Neural crest cell (in vitro differentiated cells): ENCODE results near the gene RET. TPM values are rescaled to one million over a fixed set of nuclear protein-coding genes. Genes with fewer than 3 reads are reported as not detected.

Experiments used
- DNase-seq: peaks from one replicate; pipeline ENCODE4 v3.0.0; 2021; ENCODE audit warnings: low read depth, mixed read lengths, low spot score
- H3K27ac Mint-ChIP-seq: one replicate; pipeline ENCODE4 v1.8.0; 2021; ENCODE audit warnings: mild to moderate bottlenecking, mixed read lengths; ENCODE audit not compliant: unreplicated experiment
- H3K27me3 Mint-ChIP-seq: 2 replicates; pipeline ENCODE4 v1.8.0; 2021; ENCODE audit warnings: low read depth, mild to moderate bottlenecking, mixed read lengths
- H3K36me3 Mint-ChIP-seq: 2 replicates; pipeline ENCODE4 v1.8.0; 2021; ENCODE audit warnings: low read depth, mild to moderate bottlenecking, mixed read lengths
- H3K4me1 Mint-ChIP-seq: 2 replicates; pipeline ENCODE4 v1.8.0; 2021; ENCODE audit warnings: mixed read lengths
- H3K4me3 Mint-ChIP-seq: one replicate; pipeline ENCODE4 v1.8.0; 2021; ENCODE audit warnings: mild to moderate bottlenecking, mixed read lengths
- H3K9me3 Mint-ChIP-seq: 2 replicates; pipeline ENCODE4 v1.8.0; 2021; ENCODE audit warnings: mixed read lengths
- CTCF ChIP-seq: fragments of 200-600 bp; sonication (generic); conservative IDR thresholded peaks from 2 replicates; pipeline ENCODE4 v1.5.0; 2021; ENCODE audit warnings: antibody characterized with exemption, mild to moderate bottlenecking
- total RNA-seq: library from RNA; stranded (reverse); gene quantifications from 2 replicates; pipeline ENCODE4 v1.2.1, GENCODE V29; 2021

RET gene
- total RNA-seq, 1 donor from 2014 or later: 1.6 TPM

GRCh38 chr10:43174969-43175368 is 98.1 kb downstream of the RET start:
- TF ChIP-seq CTCF: no peak
- no peak for DNase-seq
- Mint-ChIP-seq H3K27ac (no peak overlapping the region), H3K4me1 (peaks cover 3% of the 10 kb centered on the region), H3K4me3 (no peak overlapping the region), H3K9me3 (peaks cover 3% of the 10 kb centered on the region), H3K27me3 (no peaks in the 10 kb centered on the region), H3K36me3 (peaks cover 28% of the 10 kb centered on the region)

- peaks cover 3% of the 10 kb centered on the region for H3K9me3 Mint-ChIP-seq
- no peak overlapping the region for H3K27ac Mint-ChIP-seq
- H3K4me3 Mint-ChIP-seq: no peak overlapping the region
- no peaks in the 10 kb centered on the region for H3K27me3 Mint-ChIP-seq
- DNase-seq: no peak
- peaks cover 30% of the 10 kb centered on the region for H3K36me3 Mint-ChIP-seq
- no peak for TF ChIP-seq CTCF
- H3K4me1 Mint-ChIP-seq: peaks cover 3% of the 10 kb centered on the region
These were observed 99.4 kb downstream of the RET start for GRCh38 chr10:43176271-43176670.

GRCh38 chr10:43177595-43177994 is 100.7 kb downstream of the RET start:
- Mint-ChIP-seq H3K27me3 (no peaks in the 10 kb centered on the region), H3K4me3 (no peak overlapping the region), H3K4me1 (peaks cover 3% of the 10 kb centered on the region), H3K27ac (no peak overlapping the region), H3K36me3 (peaks cover 35% of the 10 kb centered on the region), H3K9me3 (peaks cover 3% of the 10 kb centered on the region)
- TF ChIP-seq CTCF: no peak
- DNase-seq: no peak

Other genes with a start within 250 kb of the RET start
- gene CSGALNACT2, start 61.4 kb downstream of the RET start, total RNA-seq: 13.1 and 14.6 TPM in 2 replicates
- gene RASGEF1A, start 190.0 kb downstream of the RET start, total RNA-seq: 1.0 and 1.3 TPM in 2 replicates